GM06990 (cell line): Measurements from ENCODE around the gene SLAMF6.

ENCODE experiments used
- DNase-seq: peaks from one replicate; pipeline ENCODE4 v3.0.0-alpha.2; 2011; ENCODE audit not compliant: insufficient read length; ENCODE audit errors: extremely low read depth
- H3K27me3 ChIP-seq: replicated peaks from 2 replicates; pipeline ENCODE4 v1.6.0; 2011; ENCODE audit warnings: low read length; ENCODE audit not compliant: control insufficient read depth, insufficient read depth
- H3K36me3 ChIP-seq: 2 replicates; pipeline ENCODE4 v1.5.1; 2011; ENCODE audit warnings: low read length; ENCODE audit not compliant: control insufficient read depth, insufficient read depth
- H3K4me3 ChIP-seq: replicated peaks from 2 replicates; pipeline ENCODE4 v1.5.1; 2011; ENCODE audit warnings: low read depth, mild to moderate bottlenecking, control low read depth, low read length
- CTCF ChIP-seq: IDR thresholded peaks from 2 replicates; pipeline ENCODE4 v1.5.1; 2011; ENCODE audit warnings: low read length, control low read depth, mild to moderate bottlenecking, inconsistent platforms; ENCODE audit not compliant: insufficient read depth, poor library complexity, severe bottlenecking

The SLAMF6 gene

GRCh38 chr1:160540859-160541233 is 17.8 kb upstream of the SLAMF6 start:
- no peak for DNase-seq
- no peaks in the 10 kb centered on the region for H3K27me3 ChIP-seq
- TF ChIP-seq CTCF, result no peak
- H3K36me3 ChIP-seq, result no peaks in the 10 kb centered on the region
- H3K4me3 ChIP-seq, result no peak overlapping the region

GRCh38 chr1:160539990-160540858 is 17.2 kb upstream of the SLAMF6 start:
- Histone ChIP-seq H3K27me3 (no peaks in the 10 kb centered on the region), H3K36me3 (no peaks in the 10 kb centered on the region), H3K4me3 (no peak overlapping the region)
- TF ChIP-seq CTCF, result no peak
- peak; percentile 74 for DNase-seq

- H3K36me3 ChIP-seq, result no peaks in the 10 kb centered on the region
- no peak for TF ChIP-seq CTCF
- no peak for DNase-seq
- no peak overlapping the region for H3K4me3 ChIP-seq
- H3K27me3 ChIP-seq, result no peaks in the 10 kb centered on the region
Observed at GRCh38 chr1:160539684-160539989, 16.6 kb upstream of the SLAMF6 start.

- no peak for DNase-seq
- Histone ChIP-seq H3K36me3 (no peaks in the 10 kb centered on the region), H3K4me3 (no peak overlapping the region), H3K27me3 (no peaks in the 10 kb centered on the region)
- TF ChIP-seq CTCF, result no peak
Observed at GRCh38 chr1:160538985-160539651, 16.1 kb upstream of the SLAMF6 start.

- no peak for DNase-seq
- Histone ChIP-seq H3K36me3 (no peaks in the 10 kb centered on the region), H3K4me3 (no peak overlapping the region), H3K27me3 (no peaks in the 10 kb centered on the region)
- no peak for TF ChIP-seq CTCF
Observed at GRCh38 chr1:160537714-160538665, 14.9 kb upstream of the SLAMF6 start.
